NT2/D1 (cell line): Measurements from ENCODE around the gene WDR35.

Source experiments
- DNase-seq: peaks from one replicate; pipeline ENCODE4 v3.0.0-alpha.2; 2011; ENCODE audit warnings: low read depth, low spot score
- H3K27me3 ChIP-seq: 2 replicates; pipeline ENCODE4 v1.6.0; 2011; ENCODE audit warnings: mild to moderate bottlenecking; ENCODE audit not compliant: insufficient read length, insufficient read depth
- H3K36me3 ChIP-seq: 2 replicates; pipeline ENCODE4 v1.6.1; 2011; ENCODE audit warnings: mild to moderate bottlenecking, low read length, mixed read lengths; ENCODE audit not compliant: insufficient read depth, insufficient read length
- H3K4me1 ChIP-seq: 2 replicates; pipeline ENCODE4 v1.5.1; 2011; ENCODE audit not compliant: insufficient read depth, insufficient read length
- H3K4me3 ChIP-seq: 2 replicates; pipeline ENCODE4 v1.5.1; 2011; ENCODE audit warnings: low read depth; ENCODE audit not compliant: insufficient read length
- H3K9ac ChIP-seq: 2 replicates; pipeline ENCODE4 v1.6.0; 2011; ENCODE audit warnings: low read depth; ENCODE audit not compliant: insufficient read length
- H3K9me3 ChIP-seq: 2 replicates; pipeline ENCODE4 v1.5.1; 2011; ENCODE audit warnings: mild to moderate bottlenecking, low read length; ENCODE audit not compliant: insufficient read depth
- SUZ12 ChIP-seq: IDR thresholded peaks from 2 replicates; pipeline ENCODE4 v1.6.1; 2011; ENCODE audit not compliant: insufficient read length, insufficient read depth; ENCODE audit errors: extremely low read depth
- YY1 ChIP-seq: IDR thresholded peaks from 2 replicates; pipeline ENCODE4 v1.6.1; 2011; ENCODE audit not compliant: insufficient read length, insufficient read depth
- ZNF274 ChIP-seq: IDR thresholded peaks from 2 replicates; pipeline ENCODE4 v1.6.1; 2011; ENCODE audit warnings: mild to moderate bottlenecking, low read depth, low read length

Gene WDR35

DNA sequence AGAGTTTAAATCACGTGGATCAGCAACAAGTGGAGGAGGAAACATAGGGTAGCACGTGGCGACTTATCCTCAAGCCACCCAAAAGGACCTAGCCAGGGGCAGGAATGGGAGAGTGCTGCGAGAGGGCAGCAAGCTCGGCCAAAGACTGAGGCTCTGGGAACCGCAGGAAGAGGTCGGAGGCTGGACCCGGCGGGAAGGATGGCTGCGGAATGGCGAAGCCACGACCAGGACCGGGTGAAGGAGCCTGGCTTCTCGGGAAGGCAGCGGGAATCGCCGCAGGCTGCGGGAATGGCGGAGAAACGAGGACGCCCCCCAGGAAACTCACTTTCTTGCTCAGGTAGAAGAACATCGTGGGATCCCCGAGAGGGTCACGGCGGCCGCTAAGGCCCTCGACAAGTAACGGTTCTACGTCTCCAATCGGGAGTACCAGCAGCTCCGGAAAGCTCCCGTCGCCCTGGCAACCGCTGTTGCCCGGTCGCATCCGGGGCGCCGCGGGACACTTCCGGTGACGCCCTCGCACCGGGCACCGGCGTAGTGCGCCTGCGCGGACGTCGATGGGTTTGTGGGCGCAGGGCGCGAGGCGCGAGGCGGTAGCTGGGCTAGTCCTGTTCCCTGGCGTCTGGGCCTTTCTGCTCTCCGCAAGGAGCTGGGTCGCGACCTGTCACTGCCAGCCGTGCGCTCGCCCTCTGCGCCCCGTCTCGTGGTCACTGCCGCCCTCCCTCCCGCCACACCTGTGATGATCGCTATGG lies at the start of gene WDR35:
Gene WDR35, minus strand, starts transcription at position 439 of the 749 bp plus-strand sequence. Its CDS starts 90 bp downstream, at position 349.
- Histone ChIP-seq H3K4me1 (no peaks in the 10 kb centered on the region), H3K9ac (peak within 1 kb of the TSS; percentile 79), H3K27me3 (no peaks in the 10 kb centered on the region), H3K36me3 (peaks cover 28% of the 10 kb centered on the region), H3K9me3 (no peaks in the 10 kb centered on the region), H3K4me3 (peak within 1 kb of the TSS; percentile 93)
- peak; percentile 83 for DNase-seq
- TF ChIP-seq SUZ12 (no peak), ZNF274 (no peak), YY1 (no peak)

DNA sequence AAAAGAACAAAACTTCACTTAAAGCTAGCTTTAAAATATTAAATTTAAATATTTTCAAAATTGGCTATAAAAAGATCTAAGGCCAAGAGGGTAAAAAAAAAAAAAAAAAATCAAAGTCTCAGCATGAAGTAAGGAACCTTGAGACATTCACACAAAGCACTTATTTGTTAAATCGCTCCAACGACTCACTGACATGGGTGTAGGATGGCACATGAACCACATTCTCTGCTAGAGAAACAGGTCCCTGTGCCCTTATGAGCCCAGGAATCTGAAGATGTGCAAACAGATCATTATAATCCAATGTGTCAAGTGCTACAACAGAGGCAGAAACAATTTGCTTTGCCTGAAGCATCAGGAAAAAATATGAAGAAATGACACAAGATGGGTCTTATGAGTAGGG lies 47.8 kb upstream of the WDR35 start:
- no peak for DNase-seq
- Histone ChIP-seq H3K4me3 (no peak overlapping the region), H3K9me3 (no peaks in the 10 kb centered on the region), H3K9ac (no peak overlapping the region), H3K36me3 (peaks cover 71% of the 10 kb centered on the region), H3K4me1 (no peaks in the 10 kb centered on the region), H3K27me3 (no peaks in the 10 kb centered on the region)
- no peak for TF ChIP-seq YY1
- no peak for TF ChIP-seq SUZ12
- TF ChIP-seq ZNF274 = no peak

DNA sequence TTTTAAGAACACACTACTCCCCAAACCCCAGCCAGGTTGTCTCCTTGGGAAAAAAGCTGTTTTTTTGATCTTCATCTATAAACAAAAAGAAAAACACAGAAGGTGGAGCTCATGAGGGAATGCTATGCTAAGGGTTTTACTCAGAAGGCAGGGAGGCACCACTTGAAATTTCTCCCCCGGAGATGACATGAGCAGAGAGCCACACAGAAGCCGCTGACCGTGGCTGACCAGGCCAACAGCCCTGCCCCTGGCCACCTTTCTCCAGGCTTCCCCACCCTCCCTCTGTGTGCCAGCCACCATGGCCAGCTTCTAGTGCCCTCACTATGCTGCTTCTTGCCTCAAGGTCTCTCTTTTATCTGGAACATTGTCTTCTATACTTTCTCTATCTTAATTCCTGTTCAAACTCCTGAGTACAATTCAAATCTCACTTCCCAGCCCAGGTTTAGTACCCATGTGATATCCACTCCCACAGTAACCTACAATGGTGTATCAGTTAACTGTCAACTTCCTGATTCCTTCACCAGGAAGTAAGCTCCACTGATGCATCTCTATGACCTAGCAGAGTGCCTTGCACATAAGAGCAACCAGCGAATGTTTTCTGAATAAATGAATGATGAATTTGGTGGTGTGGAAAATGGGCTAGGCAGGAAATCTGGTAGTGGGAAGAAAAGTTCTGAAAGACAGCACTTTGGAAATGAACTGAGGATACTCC lies 46.2 kb upstream of the WDR35 start:
- Histone ChIP-seq H3K9ac (no peak overlapping the region), H3K4me1 (no peaks in the 10 kb centered on the region), H3K27me3 (no peaks in the 10 kb centered on the region), H3K4me3 (no peak overlapping the region), H3K36me3 (peaks cover 85% of the 10 kb centered on the region), H3K9me3 (no peaks in the 10 kb centered on the region)
- no peak for TF ChIP-seq ZNF274
- no peak for TF ChIP-seq SUZ12
- TF ChIP-seq YY1 = no peak
- DNase-seq = no peak

DNA sequence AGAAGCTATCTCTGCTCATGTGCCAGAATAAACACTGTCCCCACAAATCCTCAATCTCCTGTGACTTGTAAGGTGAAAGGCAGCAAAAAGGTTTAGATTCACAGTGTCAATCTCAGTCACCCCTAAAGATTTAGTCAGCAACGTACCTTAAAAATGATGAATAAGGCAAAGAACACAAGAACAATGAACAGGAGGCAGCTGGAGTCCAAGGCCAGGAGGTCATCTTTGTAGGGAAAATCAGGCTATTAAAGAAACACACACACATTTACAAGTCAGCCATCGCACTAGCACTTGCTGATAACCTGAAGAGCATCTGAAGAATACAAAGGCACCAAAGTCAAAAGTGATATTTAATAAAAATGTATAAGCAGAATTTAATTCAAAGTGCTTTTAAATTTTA lies 44.9 kb upstream of the WDR35 start:
- H3K4me1 ChIP-seq = no peaks in the 10 kb centered on the region
- peaks cover 84% of the 10 kb centered on the region for H3K36me3 ChIP-seq
- no peaks in the 10 kb centered on the region for H3K9me3 ChIP-seq
- H3K27me3 ChIP-seq = no peaks in the 10 kb centered on the region
- TF ChIP-seq ZNF274 (no peak), YY1 (no peak), SUZ12 (no peak)
- no peak for DNase-seq
- H3K9ac ChIP-seq = no peak overlapping the region
- H3K4me3 ChIP-seq = no peak overlapping the region

DNA sequence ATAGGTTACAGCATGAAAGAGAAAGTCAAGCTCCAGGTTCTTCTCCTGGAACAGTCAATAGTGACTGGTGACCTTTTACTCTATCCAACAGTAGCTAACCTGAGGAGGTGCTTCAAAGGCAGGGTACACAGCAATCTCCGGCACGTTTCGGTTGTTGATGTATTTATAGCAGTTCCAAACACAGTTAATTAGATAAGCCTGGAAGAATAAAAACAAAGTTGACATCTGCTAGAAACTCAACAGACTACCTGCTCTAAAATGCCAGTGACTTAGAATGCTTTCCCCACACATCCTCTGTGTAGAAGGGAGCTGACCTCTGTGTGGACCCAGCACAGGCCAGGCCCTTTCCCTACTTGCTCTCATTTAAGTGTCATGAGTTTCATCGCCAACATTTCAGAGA lies 44.3 kb upstream of the WDR35 start:
- H3K36me3 ChIP-seq = peaks cover 81% of the 10 kb centered on the region
- H3K27me3 ChIP-seq = no peaks in the 10 kb centered on the region
- TF ChIP-seq SUZ12 = no peak
- no peak for TF ChIP-seq YY1
- TF ChIP-seq ZNF274 = no peak
- H3K9me3 ChIP-seq = no peaks in the 10 kb centered on the region
- no peak for DNase-seq
- no peaks in the 10 kb centered on the region for H3K4me1 ChIP-seq
- H3K9ac ChIP-seq = no peak overlapping the region
- no peak overlapping the region for H3K4me3 ChIP-seq

DNA sequence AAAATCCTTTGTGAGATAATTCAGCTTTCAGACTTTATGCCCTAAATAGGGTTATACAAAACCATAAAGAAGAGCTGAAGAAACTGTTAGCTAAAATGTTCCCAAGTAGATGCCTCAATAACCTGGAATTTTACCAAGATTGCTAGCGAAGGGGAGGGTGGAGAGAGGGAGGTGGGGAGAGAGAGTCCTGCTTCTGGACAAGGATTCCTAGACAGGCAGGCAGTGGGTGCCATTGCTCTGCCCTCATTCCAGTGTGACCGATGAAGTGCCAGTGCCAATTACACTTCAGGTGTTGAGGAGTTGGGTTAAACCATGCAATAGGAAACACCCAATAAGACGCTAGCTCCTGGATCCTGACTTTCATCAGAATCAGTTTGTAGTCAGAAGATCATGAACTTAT lies 43.4 kb upstream of the WDR35 start:
- no peaks in the 10 kb centered on the region for H3K4me1 ChIP-seq
- H3K36me3 ChIP-seq = peaks cover 77% of the 10 kb centered on the region

DNA sequence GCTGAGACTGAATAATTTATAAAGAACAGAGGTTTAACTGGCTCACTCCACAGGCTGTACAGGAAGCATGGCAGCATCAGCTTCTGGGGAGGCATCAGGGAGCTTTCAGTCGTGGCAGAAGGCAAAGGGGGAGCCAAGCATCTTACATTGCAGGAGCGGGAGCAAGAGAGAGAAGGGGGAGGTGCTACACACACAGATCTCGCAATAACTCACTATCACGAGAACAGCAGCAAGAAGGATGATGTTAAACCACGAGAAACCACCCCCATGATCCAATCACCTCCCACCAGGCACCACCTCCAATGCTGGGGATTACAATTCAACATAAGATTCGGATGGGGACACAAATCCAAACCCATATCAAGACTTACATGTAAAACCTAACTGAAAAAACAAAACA lies 40.3 kb upstream of the WDR35 start:
- H3K27me3 ChIP-seq = no peaks in the 10 kb centered on the region
- no peaks in the 10 kb centered on the region for H3K4me1 ChIP-seq
- H3K36me3 ChIP-seq = peaks cover 54% of the 10 kb centered on the region
- H3K9me3 ChIP-seq = no peaks in the 10 kb centered on the region
- H3K9ac ChIP-seq = no peak overlapping the region
- DNase-seq = no peak
- TF ChIP-seq ZNF274 (no peak), YY1 (no peak), SUZ12 (no peak)
- H3K4me3 ChIP-seq = no peak overlapping the region

More for the DNA sequence above, 43.4 kb upstream of the WDR35 start:
- no peak overlapping the region for H3K9ac ChIP-seq
- no peak overlapping the region for H3K4me3 ChIP-seq
- H3K27me3 ChIP-seq = no peaks in the 10 kb centered on the region
- no peak for DNase-seq
- H3K9me3 ChIP-seq = no peaks in the 10 kb centered on the region
- no peak for TF ChIP-seq ZNF274
